SK-N-SH (cell line): ENCODE data around the gene ST7L.

Source experiments
- ELF1 ChIP-seq: IDR thresholded peaks from 2 replicates; pipeline ENCODE4 v1.4.0; 2012
- EP300 ChIP-seq, 2 experiments: IDR thresholded peaks; 2 replicates each; pipeline versions ENCODE4 v1.4.0 to v1.6.1; 2012; ENCODE audit warnings: borderline replicate concordance in 1 of 2, low read depth in 1 of 2, low read length in 1 of 2
- GATA2 ChIP-seq: sonication (generic); formaldehyde crosslinking; IDR thresholded peaks from 2 replicates; pipeline ENCODE4 v1.5.0; 2020; ENCODE audit warnings: mild to moderate bottlenecking, missing genetic modification reagents
- MEF2A ChIP-seq: IDR thresholded peaks from 2 replicates; pipeline ENCODE4 v1.4.0; 2012; ENCODE audit warnings: low read depth, borderline replicate concordance
- POLR2AphosphoS5 ChIP-seq: IDR thresholded peaks from 2 replicates; pipeline ENCODE4 v1.6.1; 2012; ENCODE audit warnings: low read depth, low read length
- RAD21 ChIP-seq: IDR thresholded peaks from 2 replicates; pipeline ENCODE4 v1.6.1; 2012; ENCODE audit warnings: mild to moderate bottlenecking, low read length
- RFX5 ChIP-seq: IDR thresholded peaks from 2 replicates; pipeline ENCODE4 v1.6.1; 2012; ENCODE audit warnings: mild to moderate bottlenecking, improper control_type of control experiment, low read length
- SMC3 ChIP-seq: IDR thresholded peaks from 2 replicates; pipeline ENCODE4 v1.6.1; 2012; ENCODE audit warnings: low read depth, low read length, improper control_type of control experiment
- TCF12 ChIP-seq: IDR thresholded peaks from 2 replicates; pipeline ENCODE4 v1.4.0; 2012
- TEAD4 ChIP-seq: IDR thresholded peaks from 2 replicates; pipeline ENCODE4 v1.4.0; 2012; ENCODE audit warnings: mild to moderate bottlenecking, borderline replicate concordance; ENCODE audit not compliant: insufficient read depth
- USF2 ChIP-seq: fragments of 150-350 bp; IDR thresholded peaks from 2 replicates; pipeline ENCODE4 v1.6.1; 2017; ENCODE audit warnings: antibody characterized with exemption, low read length, low read depth, borderline replicate concordance
- TF ChIP-seq, protein P1 (sequence below): fragments of 200-600 bp; sonication (generic); IDR thresholded peaks from 2 replicates; pipeline ENCODE4 v1.6.1; 2017; ENCODE audit warnings: antibody characterized with exemption, mild to moderate bottlenecking, moderate library complexity
- TF ChIP-seq, protein P2 (sequence below): IDR thresholded peaks from 2 replicates; pipeline ENCODE4 v1.4.0; 2012; ENCODE audit warnings: low read depth

- TF ChIP-seq TCF12 (no peak), EP300 (IDR thresholded peaks at IDR 0.05; ENCODE audit: borderline replicate concordance in 1 of 2, low read depth in 1 of 2, low read length in 1 of 2) (no peak), MEF2A (no peak), RFX5 (no peak), ELF1 (no peak), SMC3 (no peak), RAD21 (no peak), POLR2AphosphoS5 (no peak), TEAD4 (no peak), GATA2 (CRISPR knock-in tag) (no peak), USF2 (no peak)
- TF ChIP-seq, protein P1, sequence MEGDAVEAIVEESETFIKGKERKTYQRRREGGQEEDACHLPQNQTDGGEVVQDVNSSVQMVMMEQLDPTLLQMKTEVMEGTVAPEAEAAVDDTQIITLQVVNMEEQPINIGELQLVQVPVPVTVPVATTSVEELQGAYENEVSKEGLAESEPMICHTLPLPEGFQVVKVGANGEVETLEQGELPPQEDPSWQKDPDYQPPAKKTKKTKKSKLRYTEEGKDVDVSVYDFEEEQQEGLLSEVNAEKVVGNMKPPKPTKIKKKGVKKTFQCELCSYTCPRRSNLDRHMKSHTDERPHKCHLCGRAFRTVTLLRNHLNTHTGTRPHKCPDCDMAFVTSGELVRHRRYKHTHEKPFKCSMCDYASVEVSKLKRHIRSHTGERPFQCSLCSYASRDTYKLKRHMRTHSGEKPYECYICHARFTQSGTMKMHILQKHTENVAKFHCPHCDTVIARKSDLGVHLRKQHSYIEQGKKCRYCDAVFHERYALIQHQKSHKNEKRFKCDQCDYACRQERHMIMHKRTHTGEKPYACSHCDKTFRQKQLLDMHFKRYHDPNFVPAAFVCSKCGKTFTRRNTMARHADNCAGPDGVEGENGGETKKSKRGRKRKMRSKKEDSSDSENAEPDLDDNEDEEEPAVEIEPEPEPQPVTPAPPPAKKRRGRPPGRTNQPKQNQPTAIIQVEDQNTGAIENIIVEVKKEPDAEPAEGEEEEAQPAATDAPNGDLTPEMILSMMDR, result no peak
- TF ChIP-seq, protein P2, sequence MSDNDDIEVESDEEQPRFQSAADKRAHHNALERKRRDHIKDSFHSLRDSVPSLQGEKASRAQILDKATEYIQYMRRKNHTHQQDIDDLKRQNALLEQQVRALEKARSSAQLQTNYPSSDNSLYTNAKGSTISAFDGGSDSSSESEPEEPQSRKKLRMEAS, result no peak
Observed at GRCh38 chr1:112620377-112620695, 1.4 kb upstream of the ST7L start.
